ENCODE results near the gene SLC36A3.

DNA sequence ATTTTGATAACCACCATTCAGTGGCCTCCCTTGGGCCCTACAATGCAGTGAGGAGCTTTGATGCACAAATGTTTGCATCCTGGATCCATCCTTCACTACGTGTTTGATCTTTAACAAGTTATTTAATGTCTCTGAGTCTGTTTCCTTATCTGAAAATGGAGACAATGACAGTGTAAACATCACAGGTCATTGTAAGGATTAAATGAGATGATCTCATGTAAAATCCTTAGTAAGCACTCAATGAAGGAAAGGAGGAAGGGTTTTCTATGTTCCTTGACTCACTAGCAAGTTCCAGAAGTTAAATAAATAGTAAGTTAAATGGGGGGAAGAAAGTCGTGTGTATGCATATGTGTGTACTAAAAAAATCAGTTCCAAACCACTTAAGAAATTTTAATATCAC lies 9.8 kb upstream of the SLC36A3 start:
- TF ChIP-seq, protein P1, sequence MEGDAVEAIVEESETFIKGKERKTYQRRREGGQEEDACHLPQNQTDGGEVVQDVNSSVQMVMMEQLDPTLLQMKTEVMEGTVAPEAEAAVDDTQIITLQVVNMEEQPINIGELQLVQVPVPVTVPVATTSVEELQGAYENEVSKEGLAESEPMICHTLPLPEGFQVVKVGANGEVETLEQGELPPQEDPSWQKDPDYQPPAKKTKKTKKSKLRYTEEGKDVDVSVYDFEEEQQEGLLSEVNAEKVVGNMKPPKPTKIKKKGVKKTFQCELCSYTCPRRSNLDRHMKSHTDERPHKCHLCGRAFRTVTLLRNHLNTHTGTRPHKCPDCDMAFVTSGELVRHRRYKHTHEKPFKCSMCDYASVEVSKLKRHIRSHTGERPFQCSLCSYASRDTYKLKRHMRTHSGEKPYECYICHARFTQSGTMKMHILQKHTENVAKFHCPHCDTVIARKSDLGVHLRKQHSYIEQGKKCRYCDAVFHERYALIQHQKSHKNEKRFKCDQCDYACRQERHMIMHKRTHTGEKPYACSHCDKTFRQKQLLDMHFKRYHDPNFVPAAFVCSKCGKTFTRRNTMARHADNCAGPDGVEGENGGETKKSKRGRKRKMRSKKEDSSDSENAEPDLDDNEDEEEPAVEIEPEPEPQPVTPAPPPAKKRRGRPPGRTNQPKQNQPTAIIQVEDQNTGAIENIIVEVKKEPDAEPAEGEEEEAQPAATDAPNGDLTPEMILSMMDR (IDR thresholded peaks at IDR 0.05), result no peak
- TF ChIP-seq POLR2A (IDR thresholded peaks at IDR 0.05), result no peak

All from heart left ventricle (tissue), 13 donors.